Ovary (tissue), 3 donors: ENCODE measurements around the gene MAPK8IP3.

Source experiments
- CTCF ChIP-seq, 3 donors: fragments of 450-650 bp in 2 of 3; fragments of 200-600 bp in 1 of 3; IDR thresholded peaks; one replicate each; pipeline versions ENCODE4 v1.5.1 to v1.8.0; 2016 to 2022; ENCODE audit warnings: antibody characterized with exemption in 3 of 3, mild to moderate bottlenecking in 1 of 3
- POLR2A ChIP-seq: fragments of 450-650 bp; IDR thresholded peaks from one replicate; pipeline ENCODE4 v1.6.1; 2017; ENCODE audit warnings: antibody characterized with exemption, mild to moderate bottlenecking, moderate library complexity
- donor health status: DM: no; HTN: no; CAD: no.

- TF ChIP-seq CTCF (IDR thresholded peaks at IDR 0.05) = no peak
- TF ChIP-seq POLR2A = no peak
Measured at GRCh38 chr16:1774448-1774780, 68.4 kb downstream of the MAPK8IP3 start.
